ENCODE measurements around the gene CEND1. TPM values are rescaled to one million over a fixed set of nuclear protein-coding genes. Genes with fewer than 3 reads are reported as not detected.

The CEND1 gene
- total and polyA plus RNA-seq, 2 of the 13 experiments (the other 11 are each of a cell fraction or from before 2014, with no cell fraction given), result not detected

DNA sequence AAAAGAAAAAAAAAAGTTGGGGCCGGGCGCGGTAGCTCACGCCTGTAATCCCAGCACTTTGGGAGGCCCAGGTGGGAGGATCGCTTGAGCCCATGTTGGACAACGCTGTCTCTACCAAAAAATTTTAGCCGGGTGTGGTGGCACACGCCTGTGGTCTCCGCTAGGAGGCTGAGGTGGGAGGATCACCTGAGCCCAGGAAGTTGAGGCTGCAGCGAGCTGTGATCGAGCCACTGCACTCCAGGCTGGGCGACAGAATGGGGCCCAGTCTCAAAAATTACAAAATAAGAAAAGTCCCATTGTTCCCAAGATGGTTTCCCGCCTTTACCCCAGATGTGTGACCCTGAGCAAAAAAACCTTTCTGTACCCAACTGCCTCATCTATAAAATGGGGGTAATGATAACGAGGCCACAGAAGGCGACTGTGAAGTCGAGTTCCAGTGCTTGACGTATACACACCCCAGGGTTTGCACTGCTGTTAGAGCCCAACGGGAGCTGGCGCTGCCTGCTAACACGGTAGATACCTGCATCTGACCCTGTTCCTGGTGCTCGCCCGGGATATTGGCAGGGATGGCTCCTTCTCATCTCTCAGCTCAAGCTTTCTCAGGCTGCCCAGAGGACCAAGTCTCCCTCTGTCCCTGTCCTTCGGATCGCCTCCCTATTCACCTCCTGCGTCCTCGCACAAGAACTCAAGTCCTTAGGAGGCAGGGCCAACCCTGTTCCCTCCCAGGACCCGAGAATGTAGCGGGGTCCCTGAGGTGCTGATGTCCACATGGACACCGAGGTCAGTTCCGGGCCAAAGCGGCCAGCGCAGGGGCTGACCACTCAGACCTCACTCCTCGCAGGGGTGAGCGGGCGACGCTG, 18.8 kb upstream of the CEND1 start (continued):
- TF ChIP-seq SMARCE1 (IDR thresholded peaks at IDR 0.05; ENCODE audit: borderline replicate concordance) (no peak), IRX3 (CRISPR knock-in tag; IDR thresholded peaks at IDR 0.05; ENCODE audit: borderline replicate concordance, low read depth) (no peak), ZNF614 (CRISPR knock-in tag; IDR thresholded peaks at IDR 0.05; ENCODE audit: borderline replicate concordance) (no peak), ZEB1 (IDR thresholded peaks at IDR 0.05; ENCODE audit: insufficient replicate concordance, low read depth) (no peak), KMT2A (CRISPR knock-in tag; IDR thresholded peaks at IDR 0.05) (peak; percentile 13; the same call in 1 of the 2 replicates), ZNF569 (CRISPR knock-in tag; IDR thresholded peaks at IDR 0.05; ENCODE audit: borderline replicate concordance) (no peak), YEATS2 (CRISPR knock-in tag; IDR thresholded peaks at IDR 0.05; ENCODE audit: borderline replicate concordance) (no peak), ZSCAN30 (CRISPR knock-in tag; IDR thresholded peaks at IDR 0.05) (no peak), AKAP8 (CRISPR knock-in tag; IDR thresholded peaks at IDR 0.05) (no peak), ZMYM2 (CRISPR knock-in tag; IDR thresholded peaks at IDR 0.05) (no peak), TAF1 (CRISPR knock-in tag; IDR thresholded peaks at IDR 0.05) (no peak), ZNF333 (CRISPR knock-in tag; IDR thresholded peaks at IDR 0.05; ENCODE audit: borderline replicate concordance) (no peak), ZNF703 (CRISPR knock-in tag; IDR thresholded peaks at IDR 0.05; ENCODE audit: borderline replicate concordance) (no peak), ZNF431 (CRISPR knock-in tag; IDR thresholded peaks at IDR 0.05; ENCODE audit: borderline replicate concordance, low read depth) (no peak; the same call in 1 of the 2 replicates)
- TF ChIP-seq, protein P1, sequence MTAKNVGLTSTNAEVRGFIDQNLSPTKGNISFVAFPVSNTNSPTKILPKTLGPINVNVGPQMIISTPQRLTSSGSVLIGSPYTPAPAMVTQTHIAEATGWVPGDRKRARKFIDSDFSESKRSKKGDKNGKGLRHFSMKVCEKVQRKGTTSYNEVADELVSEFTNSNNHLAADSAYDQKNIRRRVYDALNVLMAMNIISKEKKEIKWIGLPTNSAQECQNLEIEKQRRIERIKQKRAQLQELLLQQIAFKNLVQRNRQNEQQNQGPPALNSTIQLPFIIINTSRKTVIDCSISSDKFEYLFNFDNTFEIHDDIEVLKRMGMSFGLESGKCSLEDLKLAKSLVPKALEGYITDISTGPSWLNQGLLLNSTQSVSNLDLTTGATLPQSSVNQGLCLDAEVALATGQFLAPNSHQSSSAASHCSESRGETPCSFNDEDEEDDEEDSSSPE (CRISPR knock-in tag; IDR thresholded peaks at IDR 0.05), result no peak
- TF ChIP-seq, protein P2, sequence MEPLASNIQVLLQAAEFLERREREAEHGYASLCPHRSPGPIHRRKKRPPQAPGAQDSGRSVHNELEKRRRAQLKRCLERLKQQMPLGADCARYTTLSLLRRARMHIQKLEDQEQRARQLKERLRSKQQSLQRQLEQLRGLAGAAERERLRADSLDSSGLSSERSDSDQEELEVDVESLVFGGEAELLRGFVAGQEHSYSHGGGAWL (CRISPR knock-in tag; IDR thresholded peaks at IDR 0.05), result no peak
- TF ChIP-seq, protein P3, sequence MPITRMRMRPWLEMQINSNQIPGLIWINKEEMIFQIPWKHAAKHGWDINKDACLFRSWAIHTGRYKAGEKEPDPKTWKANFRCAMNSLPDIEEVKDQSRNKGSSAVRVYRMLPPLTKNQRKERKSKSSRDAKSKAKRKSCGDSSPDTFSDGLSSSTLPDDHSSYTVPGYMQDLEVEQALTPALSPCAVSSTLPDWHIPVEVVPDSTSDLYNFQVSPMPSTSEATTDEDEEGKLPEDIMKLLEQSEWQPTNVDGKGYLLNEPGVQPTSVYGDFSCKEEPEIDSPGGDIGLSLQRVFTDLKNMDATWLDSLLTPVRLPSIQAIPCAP (CRISPR knock-in tag; IDR thresholded peaks at IDR 0.05; ENCODE audit: low read depth), result no peak
- TF ChIP-seq, protein P4, sequence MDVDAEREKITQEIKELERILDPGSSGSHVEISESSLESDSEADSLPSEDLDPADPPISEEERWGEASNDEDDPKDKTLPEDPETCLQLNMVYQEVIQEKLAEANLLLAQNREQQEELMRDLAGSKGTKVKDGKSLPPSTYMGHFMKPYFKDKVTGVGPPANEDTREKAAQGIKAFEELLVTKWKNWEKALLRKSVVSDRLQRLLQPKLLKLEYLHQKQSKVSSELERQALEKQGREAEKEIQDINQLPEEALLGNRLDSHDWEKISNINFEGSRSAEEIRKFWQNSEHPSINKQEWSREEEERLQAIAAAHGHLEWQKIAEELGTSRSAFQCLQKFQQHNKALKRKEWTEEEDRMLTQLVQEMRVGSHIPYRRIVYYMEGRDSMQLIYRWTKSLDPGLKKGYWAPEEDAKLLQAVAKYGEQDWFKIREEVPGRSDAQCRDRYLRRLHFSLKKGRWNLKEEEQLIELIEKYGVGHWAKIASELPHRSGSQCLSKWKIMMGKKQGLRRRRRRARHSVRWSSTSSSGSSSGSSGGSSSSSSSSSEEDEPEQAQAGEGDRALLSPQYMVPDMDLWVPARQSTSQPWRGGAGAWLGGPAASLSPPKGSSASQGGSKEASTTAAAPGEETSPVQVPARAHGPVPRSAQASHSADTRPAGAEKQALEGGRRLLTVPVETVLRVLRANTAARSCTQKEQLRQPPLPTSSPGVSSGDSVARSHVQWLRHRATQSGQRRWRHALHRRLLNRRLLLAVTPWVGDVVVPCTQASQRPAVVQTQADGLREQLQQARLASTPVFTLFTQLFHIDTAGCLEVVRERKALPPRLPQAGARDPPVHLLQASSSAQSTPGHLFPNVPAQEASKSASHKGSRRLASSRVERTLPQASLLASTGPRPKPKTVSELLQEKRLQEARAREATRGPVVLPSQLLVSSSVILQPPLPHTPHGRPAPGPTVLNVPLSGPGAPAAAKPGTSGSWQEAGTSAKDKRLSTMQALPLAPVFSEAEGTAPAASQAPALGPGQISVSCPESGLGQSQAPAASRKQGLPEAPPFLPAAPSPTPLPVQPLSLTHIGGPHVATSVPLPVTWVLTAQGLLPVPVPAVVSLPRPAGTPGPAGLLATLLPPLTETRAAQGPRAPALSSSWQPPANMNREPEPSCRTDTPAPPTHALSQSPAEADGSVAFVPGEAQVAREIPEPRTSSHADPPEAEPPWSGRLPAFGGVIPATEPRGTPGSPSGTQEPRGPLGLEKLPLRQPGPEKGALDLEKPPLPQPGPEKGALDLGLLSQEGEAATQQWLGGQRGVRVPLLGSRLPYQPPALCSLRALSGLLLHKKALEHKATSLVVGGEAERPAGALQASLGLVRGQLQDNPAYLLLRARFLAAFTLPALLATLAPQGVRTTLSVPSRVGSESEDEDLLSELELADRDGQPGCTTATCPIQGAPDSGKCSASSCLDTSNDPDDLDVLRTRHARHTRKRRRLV (CRISPR knock-in tag; IDR thresholded peaks at IDR 0.05), result no peak

All from HepG2 (cell line).